Astrocyte of the cerebellum (primary cell): ENCODE measurements around the gene NUB1.

Source experiments
- DNase-seq: peaks from one replicate; pipeline ENCODE4 v3.0.0-alpha.2; 2011; ENCODE audit warnings: low read depth
- H3K4me3 ChIP-seq: 2 replicates; pipeline ENCODE4 v1.5.1; 2011; ENCODE audit warnings: mild to moderate bottlenecking, low read depth, low read length, moderate library complexity
- in situ Hi-C: cut with HindIII; loops from 2 replicates; pipeline ENCODE4 v1.10.0; 2017; ENCODE audit warnings: low sequenced_read_pairs
- TF ChIP-seq, protein P1 (sequence below): IDR thresholded peaks from 2 replicates; pipeline ENCODE4 v1.5.1; 2012; ENCODE audit warnings: low read length, low read depth, moderate library complexity, mild to moderate bottlenecking; ENCODE audit errors: missing control alignments

NUB1 gene

GRCh38 chr7:151385626-151386300 lies 44.2 kb downstream of the NUB1 start:
- in situ Hi-C loops: no loop called here
- no peak for DNase-seq

GRCh38 chr7:151386301-151387160 lies 44.9 kb downstream of the NUB1 start:
- in situ Hi-C loops: no loop called here
- H3K4me3 ChIP-seq: no peak overlapping the region
- DNase-seq: no peak
- TF ChIP-seq, protein P1, sequence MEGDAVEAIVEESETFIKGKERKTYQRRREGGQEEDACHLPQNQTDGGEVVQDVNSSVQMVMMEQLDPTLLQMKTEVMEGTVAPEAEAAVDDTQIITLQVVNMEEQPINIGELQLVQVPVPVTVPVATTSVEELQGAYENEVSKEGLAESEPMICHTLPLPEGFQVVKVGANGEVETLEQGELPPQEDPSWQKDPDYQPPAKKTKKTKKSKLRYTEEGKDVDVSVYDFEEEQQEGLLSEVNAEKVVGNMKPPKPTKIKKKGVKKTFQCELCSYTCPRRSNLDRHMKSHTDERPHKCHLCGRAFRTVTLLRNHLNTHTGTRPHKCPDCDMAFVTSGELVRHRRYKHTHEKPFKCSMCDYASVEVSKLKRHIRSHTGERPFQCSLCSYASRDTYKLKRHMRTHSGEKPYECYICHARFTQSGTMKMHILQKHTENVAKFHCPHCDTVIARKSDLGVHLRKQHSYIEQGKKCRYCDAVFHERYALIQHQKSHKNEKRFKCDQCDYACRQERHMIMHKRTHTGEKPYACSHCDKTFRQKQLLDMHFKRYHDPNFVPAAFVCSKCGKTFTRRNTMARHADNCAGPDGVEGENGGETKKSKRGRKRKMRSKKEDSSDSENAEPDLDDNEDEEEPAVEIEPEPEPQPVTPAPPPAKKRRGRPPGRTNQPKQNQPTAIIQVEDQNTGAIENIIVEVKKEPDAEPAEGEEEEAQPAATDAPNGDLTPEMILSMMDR: no peak

More at GRCh38 chr7:151385626-151386300, 44.2 kb downstream of the NUB1 start:
- H3K4me3 ChIP-seq: no peak overlapping the region
- TF ChIP-seq, protein P1: no peak

- in situ Hi-C loops: no loop called here
These were observed 45.8 kb downstream of the NUB1 start for GRCh38 chr7:151387161-151388006.

DNA sequence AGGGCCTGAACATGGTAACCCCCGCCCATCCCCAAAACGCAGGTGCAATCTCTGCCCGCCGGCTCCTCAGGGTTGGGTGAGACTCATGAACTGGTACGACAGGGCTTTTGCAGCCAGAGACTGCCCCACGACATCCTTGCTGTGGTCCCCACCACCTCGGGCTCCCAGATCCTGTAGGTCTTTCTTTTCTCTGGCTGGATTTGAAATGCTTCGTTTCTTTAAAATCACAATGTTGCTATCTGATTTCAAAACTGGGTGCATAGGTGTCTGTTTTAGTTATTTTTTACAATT lies 46.3 kb downstream of the NUB1 start:
- H3K4me3 ChIP-seq: no peak overlapping the region
- TF ChIP-seq, protein P1: no peak
- in situ Hi-C loops: no loop called here
- no peak for DNase-seq

More at GRCh38 chr7:151387161-151388006, 45.8 kb downstream of the NUB1 start:
- DNase-seq: no peak
- H3K4me3 ChIP-seq: no peak overlapping the region
- TF ChIP-seq, protein P1: no peak

GRCh38 chr7:151388430-151388829 lies 46.8 kb downstream of the NUB1 start:
- H3K4me3 ChIP-seq: no peak overlapping the region
- in situ Hi-C loops: no loop called here
- TF ChIP-seq, protein P1: no peak
- no peak for DNase-seq

DNA sequence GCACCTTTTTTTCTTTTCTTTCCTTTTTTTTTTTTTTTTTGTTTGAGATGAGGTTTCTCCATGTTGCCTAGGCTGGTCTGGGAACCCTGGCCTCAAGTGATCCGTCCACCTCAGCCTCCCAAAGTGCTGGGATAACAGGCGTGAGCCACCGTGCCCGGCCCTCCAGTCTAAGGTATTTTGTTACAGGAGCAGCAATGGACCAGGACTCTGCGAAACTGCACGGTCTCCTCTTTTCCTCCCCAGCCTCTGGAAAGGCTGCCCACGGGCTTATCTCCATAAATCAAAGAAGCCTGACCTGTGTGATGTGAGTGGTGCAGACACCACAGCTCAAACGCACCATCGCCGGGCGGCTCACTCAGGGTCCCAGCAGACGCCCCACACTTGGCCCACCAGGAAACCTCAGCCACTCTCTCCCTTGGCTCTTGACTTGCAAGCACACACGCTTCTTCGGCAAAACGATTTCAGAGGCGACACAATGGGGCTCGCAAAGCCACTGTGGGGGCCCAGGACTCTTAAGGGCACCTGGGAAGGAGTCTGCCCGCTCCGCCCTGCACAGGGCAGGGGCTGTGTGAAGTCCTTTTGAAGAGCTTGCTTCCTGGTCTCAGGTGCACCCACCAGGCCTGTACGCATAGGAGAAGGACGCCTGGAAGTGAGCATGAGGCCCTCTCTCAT lies 47.6 kb downstream of the NUB1 start:
- in situ Hi-C loops: no loop called here
- DNase-seq: no peak
- TF ChIP-seq, protein P1: no peak
- H3K4me3 ChIP-seq: no peak overlapping the region
